ENCODE measurements around the gene TMEM225B. TPM values are rescaled to one million over a fixed set of nuclear protein-coding genes. Genes with fewer than 3 reads are reported as not detected.
"Not testable (repeated sequence)": the region's sequence is repeated elsewhere in the genome, so short reads cannot be mapped to it uniquely, and the experiment has no call there.

Gene TMEM225B
- total and polyA plus RNA-seq, 2 donors from 2014 or later: 1.6 to 2.6 TPM

GRCh38 chr7:99562114-99562784 lies 35.8 kb upstream of the TMEM225B start:
- Histone ChIP-seq H3K27ac (ENCODE audit: low read depth in 2 of 2, low read length in 2 of 2) (no peak overlapping the region), H3K9ac (ENCODE audit: low read length in 3 of 3) (no peak overlapping the region), H3K9me3 (ENCODE audit: control insufficient read depth in 2 of 3, insufficient read depth in 1 of 3, low read length in 3 of 3) (no peaks in the 10 kb centered on the region), H3K4me3 (ENCODE audit: low read length in 3 of 3) (no peak overlapping the region), H3K4me1 (ENCODE audit: control insufficient read depth in 2 of 3, insufficient read depth in 2 of 3, low read depth in 1 of 3, low read length in 3 of 3) (peaks cover 0 to 5% (median 4%) of the 10 kb centered on the region in 3 donors), H3K27me3 (ENCODE audit: control insufficient read depth, insufficient read depth, low read length) (no peaks in the 10 kb centered on the region), H3K36me3 (ENCODE audit: control insufficient read depth in 2 of 3, insufficient read depth in 3 of 3, low read length in 3 of 3) (peaks cover 21 to 55% (median 34%) of the 10 kb centered on the region in 3 donors)
- no peak for DNase-seq
- intact Hi-C loops (cut with DNase I): no loop called here
- FAIRE-seq: no peak
- TF ChIP-seq, protein P1, sequence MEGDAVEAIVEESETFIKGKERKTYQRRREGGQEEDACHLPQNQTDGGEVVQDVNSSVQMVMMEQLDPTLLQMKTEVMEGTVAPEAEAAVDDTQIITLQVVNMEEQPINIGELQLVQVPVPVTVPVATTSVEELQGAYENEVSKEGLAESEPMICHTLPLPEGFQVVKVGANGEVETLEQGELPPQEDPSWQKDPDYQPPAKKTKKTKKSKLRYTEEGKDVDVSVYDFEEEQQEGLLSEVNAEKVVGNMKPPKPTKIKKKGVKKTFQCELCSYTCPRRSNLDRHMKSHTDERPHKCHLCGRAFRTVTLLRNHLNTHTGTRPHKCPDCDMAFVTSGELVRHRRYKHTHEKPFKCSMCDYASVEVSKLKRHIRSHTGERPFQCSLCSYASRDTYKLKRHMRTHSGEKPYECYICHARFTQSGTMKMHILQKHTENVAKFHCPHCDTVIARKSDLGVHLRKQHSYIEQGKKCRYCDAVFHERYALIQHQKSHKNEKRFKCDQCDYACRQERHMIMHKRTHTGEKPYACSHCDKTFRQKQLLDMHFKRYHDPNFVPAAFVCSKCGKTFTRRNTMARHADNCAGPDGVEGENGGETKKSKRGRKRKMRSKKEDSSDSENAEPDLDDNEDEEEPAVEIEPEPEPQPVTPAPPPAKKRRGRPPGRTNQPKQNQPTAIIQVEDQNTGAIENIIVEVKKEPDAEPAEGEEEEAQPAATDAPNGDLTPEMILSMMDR (IDR thresholded peaks at IDR 0.05; ENCODE audit: borderline replicate concordance, extremely low read depth, insufficient read depth): no peak

DNA sequence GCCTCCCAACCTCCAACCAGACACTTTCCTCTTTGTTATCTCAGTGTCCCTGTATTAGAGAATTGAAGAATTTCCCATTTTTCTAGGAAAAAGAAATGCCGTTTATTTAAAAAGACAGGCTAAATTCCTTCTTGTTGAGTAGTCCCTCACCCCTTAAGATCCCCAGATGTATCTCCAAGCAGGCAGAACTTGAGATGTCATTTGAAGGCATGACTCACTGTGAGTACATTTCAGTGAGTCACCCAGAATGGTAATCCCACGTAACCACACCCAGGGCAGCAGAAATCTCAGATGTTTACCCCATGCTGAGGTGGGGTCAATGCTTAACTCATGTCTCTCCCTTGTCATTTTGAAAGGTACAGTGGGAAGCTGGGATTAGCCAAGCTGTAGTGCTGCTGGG lies 35.2 kb upstream of the TMEM225B start:
- FAIRE-seq: no peak

GRCh38 chr7:99563650-99564049 lies 34.4 kb upstream of the TMEM225B start:
- TF ChIP-seq, protein P1 (IDR thresholded peaks at IDR 0.05; ENCODE audit: borderline replicate concordance, extremely low read depth, insufficient read depth): no peak
- Histone ChIP-seq H3K9me3 (ENCODE audit: control insufficient read depth in 2 of 3, insufficient read depth in 1 of 3, low read length in 3 of 3) (no peaks in the 10 kb centered on the region), H3K27me3 (ENCODE audit: control insufficient read depth, insufficient read depth, low read length) (no peaks in the 10 kb centered on the region), H3K27ac (ENCODE audit: low read depth in 2 of 2, low read length in 2 of 2) (no peak overlapping the region), H3K4me1 (ENCODE audit: control insufficient read depth in 2 of 3, insufficient read depth in 2 of 3, low read depth in 1 of 3, low read length in 3 of 3) (peaks cover 0 to 4% (median 3%) of the 10 kb centered on the region in 3 donors), H3K4me3 (ENCODE audit: low read length in 3 of 3) (no peak overlapping the region), H3K9ac (ENCODE audit: low read length in 3 of 3) (no peak overlapping the region), H3K36me3 (ENCODE audit: control insufficient read depth in 2 of 3, insufficient read depth in 3 of 3, low read length in 3 of 3) (peaks cover 23 to 55% (median 36%) of the 10 kb centered on the region in 3 donors)
- no peak for FAIRE-seq
- intact Hi-C loops (cut with DNase I): no loop called here
- no peak for DNase-seq

More for the DNA sequence above, 35.2 kb upstream of the TMEM225B start:
- H3K36me3 ChIP-seq (ENCODE audit: control insufficient read depth in 2 of 3, insufficient read depth in 3 of 3, low read length in 3 of 3): peaks cover 21 to 55% (median 34%) of the 10 kb centered on the region in 3 donors
- H3K4me3 ChIP-seq (ENCODE audit: low read length in 3 of 3): no peak overlapping the region
- peaks cover 0 to 4% (median 3%) of the 10 kb centered on the region in 3 donors for H3K4me1 ChIP-seq (ENCODE audit: control insufficient read depth in 2 of 3, insufficient read depth in 2 of 3, low read depth in 1 of 3, low read length in 3 of 3)
- TF ChIP-seq, protein P1 (IDR thresholded peaks at IDR 0.05; ENCODE audit: borderline replicate concordance, extremely low read depth, insufficient read depth): no peak
- H3K27me3 ChIP-seq (ENCODE audit: control insufficient read depth, insufficient read depth, low read length): no peaks in the 10 kb centered on the region
- DNase-seq: no peak
- H3K9me3 ChIP-seq (ENCODE audit: control insufficient read depth in 2 of 3, insufficient read depth in 1 of 3, low read length in 3 of 3): no peaks in the 10 kb centered on the region
- H3K9ac ChIP-seq (ENCODE audit: low read length in 3 of 3): no peak overlapping the region
- no peak overlapping the region for H3K27ac ChIP-seq (ENCODE audit: low read depth in 2 of 2, low read length in 2 of 2)
- intact Hi-C loops (cut with DNase I): no loop called here

DNA sequence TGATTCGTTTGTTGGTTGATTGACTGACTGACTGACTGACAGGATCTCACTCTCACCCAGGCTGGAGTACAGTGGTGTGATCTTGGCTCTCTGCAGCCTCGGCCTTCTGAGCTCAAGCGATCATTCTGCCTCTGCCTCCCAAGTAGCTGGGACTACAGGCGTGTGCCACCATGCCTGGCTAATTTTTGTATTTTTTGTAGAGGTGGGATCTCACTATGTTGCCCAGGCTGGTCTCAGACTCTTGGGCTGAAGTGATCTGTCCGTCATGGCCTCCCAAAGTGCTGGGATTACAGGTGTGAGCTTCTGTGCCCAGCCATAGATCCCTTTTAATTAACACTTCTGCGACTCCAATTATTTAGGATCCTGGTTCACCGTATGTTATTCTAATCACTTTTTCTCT lies 29.3 kb upstream of the TMEM225B start:
- H3K9ac ChIP-seq (ENCODE audit: low read length in 3 of 3); H3K4me3 ChIP-seq (ENCODE audit: low read length in 3 of 3); FAIRE-seq; H3K27ac ChIP-seq (ENCODE audit: low read depth in 2 of 2, low read length in 2 of 2); H3K4me1 ChIP-seq (ENCODE audit: control insufficient read depth in 2 of 3, insufficient read depth in 2 of 3, low read depth in 1 of 3, low read length in 3 of 3); H3K27me3 ChIP-seq (ENCODE audit: control insufficient read depth, insufficient read depth, low read length); H3K9me3 ChIP-seq (ENCODE audit: control insufficient read depth in 2 of 3, insufficient read depth in 1 of 3, low read length in 3 of 3); DNase-seq; intact Hi-C loops (cut with DNase I): not testable (repeated sequence)
- peaks cover 19 to 48% (median 33%) of the 10 kb centered on the region in 3 donors for H3K36me3 ChIP-seq (ENCODE audit: control insufficient read depth in 2 of 3, insufficient read depth in 3 of 3, low read length in 3 of 3)

Data from kidney (tissue), 14 donors.